ENCODE measurements around the gene LRPPRC.
A peak's percentile ranks its signal among the peaks of the same experiment; 100 is the strongest.

Gene LRPPRC

DNA sequence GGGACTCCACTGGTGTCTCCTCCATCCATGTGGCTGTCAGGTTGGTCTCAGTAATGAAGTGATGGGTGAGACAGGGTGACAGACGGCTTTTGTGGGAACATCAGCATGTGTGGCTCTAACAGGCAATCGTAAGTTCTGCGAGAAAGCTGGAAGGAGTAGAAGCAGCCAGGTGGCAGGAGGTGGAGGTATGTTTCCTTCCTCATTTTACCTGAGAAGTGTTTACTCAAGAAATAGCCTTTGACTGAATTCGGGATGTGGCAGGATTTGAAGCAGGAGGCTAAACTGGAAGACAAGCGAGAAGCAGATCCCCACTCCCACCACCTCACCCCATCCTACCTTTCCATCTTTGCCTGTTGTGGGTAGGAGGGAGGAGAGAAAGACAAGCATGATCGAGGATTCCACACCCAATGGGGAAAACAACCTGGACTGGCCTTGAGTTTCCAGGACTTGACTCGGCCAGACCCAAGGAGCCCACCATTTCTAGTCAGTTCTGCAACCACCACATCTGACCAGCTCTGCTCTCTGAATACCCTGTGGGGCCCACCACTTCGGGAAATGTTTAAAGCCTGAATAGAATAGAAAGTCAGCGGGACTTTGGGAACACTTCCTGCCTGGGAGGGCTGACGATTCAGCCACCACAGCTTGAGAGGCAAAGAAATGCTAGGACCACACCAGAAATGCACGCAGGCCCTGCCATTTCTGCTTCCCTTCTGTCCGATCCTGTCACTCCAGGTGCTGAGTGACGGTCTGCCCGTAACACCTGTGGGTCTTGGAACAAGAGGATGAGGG lies 155.8 kb downstream of the LRPPRC start:
- Mint-ChIP-seq H3K27ac (peak overlapping the region in 1 of 2 donors; percentile 45), H3K27me3 (peaks cover 7% of the 10 kb centered on the region), H3K4me1 (no peaks in the 10 kb centered on the region), H3K9me3 (no peaks in the 10 kb centered on the region), H3K4me3 (no peak overlapping the region)
- no peak for ATAC-seq
- no peak for DNase-seq

DNA sequence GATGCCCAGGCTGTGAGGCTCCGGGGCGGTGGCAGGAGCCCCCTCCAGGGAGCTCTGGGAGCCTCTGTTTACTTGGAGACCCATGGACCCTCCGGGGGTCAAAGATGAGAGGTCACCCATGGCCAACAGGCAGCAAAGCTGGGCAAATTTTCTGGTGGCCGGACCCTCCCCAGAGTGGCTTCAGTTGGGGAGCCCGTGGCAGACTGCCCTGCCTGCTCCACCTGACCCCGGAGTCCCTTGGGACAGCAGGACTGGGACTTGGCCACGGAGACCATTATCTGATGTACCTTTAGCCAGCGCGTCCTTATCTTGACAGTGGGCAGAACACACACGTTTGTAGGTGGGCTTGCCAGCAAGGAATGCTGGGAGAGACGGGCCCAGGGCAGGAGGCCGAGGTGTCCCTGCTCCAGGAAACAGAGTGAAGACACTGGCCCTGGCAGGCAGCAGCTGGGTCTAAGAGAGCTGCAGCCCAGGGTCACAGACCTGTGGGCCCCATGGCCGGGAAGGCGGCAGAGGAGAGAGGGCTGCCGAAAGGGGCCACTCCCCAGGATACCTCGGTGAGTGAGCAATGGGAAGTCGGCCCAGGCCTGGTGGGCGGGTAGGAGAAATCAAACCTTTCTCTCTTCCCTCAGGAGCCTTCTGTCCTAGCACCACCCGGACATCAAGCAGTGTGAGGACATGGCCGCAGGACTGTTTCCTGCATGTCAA lies 157.1 kb downstream of the LRPPRC start, which contains the start of the genes ABCG5 and ABCG8:
Gene ABCG5 (minus strand): TSS at position 280 of the 708 bp plus-strand sequence. CDS start 160 bp downstream, at position 120.
Gene ABCG8 (plus strand): TSS at position 412 of the 708 bp plus-strand sequence. CDS start 83 bp downstream, at position 495.
- Mint-ChIP-seq H3K27ac (peak within 1 kb of the TSS in 1 of 2 donors; percentile 45), H3K27me3 (peaks cover 7% of the 10 kb centered on the region), H3K4me3 (no peak within 1 kb of the TSS), H3K9me3 (no peaks in the 10 kb centered on the region), H3K4me1 (no peaks in the 10 kb centered on the region)
- DNase-seq (no peak), ATAC-seq (peak; percentile 26)

DNA sequence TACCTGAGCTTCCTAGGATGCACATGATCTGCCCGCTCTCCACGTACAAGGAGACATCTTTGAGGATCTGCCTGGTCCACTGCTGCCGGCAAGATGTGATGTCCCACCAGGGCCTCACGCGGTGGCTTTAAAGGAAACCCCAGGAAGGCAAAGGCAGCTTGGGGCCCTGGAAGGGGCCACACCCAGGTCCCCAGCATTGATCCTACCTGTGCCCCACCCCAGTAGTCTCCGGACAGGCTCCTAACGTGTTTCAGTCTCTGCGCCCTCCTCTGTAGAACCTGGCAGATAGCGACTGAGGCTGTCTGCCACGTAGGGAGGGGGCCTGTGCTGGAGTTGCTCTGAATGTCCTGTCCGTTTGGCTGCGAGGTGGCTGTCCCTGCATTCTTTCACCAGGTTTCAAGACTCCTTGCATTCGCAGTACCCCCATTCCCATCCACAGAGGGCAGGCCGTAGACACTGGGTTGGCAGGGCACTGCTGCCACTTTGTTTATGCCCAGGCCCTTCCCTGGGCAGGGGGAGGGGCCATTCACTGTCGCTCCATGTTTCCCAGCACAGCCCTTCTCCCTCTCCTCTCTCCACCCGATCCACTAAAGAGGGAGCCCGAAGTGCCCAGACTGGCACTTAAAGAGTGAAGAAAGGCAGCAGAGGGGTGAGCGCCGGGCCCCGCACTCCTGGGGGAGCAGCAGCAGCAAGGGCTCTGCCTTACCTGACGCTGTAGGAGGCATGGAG lies 157.8 kb downstream of the LRPPRC start:
- no peak for DNase-seq
- Mint-ChIP-seq H3K4me1 (no peaks in the 10 kb centered on the region), H3K27me3 (peaks cover 8% of the 10 kb centered on the region), H3K9me3 (no peaks in the 10 kb centered on the region), H3K4me3 (no peak overlapping the region), H3K27ac (peak overlapping the region in 1 of 2 donors; percentile 36)
- no peak for ATAC-seq

DNA sequence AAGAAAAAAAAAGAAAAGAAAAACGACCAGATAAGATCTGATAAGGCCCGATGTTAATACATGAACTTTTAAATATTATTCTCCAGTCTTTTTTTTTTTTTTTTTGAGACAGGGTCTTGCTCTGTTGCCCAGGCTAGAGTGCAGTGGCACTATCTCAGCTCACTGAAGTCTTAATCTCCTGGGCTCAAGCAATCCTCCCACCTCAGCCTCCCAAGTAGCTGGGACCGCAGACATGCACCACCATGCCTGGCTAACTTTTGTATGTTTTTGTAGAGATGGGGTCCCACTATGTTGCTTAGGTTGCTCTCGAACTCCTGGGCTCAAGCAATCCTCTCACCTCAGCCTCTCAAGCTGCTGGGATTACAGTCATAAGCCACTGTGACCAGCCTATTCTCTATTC lies 158.8 kb downstream of the LRPPRC start:
- H3K27ac Mint-ChIP-seq: no peak overlapping the region
- H3K4me1 Mint-ChIP-seq: no peaks in the 10 kb centered on the region
- no peak overlapping the region for H3K4me3 Mint-ChIP-seq
- no peaks in the 10 kb centered on the region for H3K9me3 Mint-ChIP-seq
- no peak for DNase-seq
- no peak for ATAC-seq
- peaks cover 12% of the 10 kb centered on the region for H3K27me3 Mint-ChIP-seq

All from stimulated activated naive CD8-positive, alpha-beta T cell treated with anti-CD3 and anti-CD28 coated beads, Interleukin-15, amount 100 ng/mL, for 72 hours (primary cell).